Stimulated activated CD8-positive, alpha-beta memory T cell treated with anti-CD3 and anti-CD28 coated beads, Interleukin-7, amount 100 ng/mL, for 48 hours (primary cell): ENCODE measurements around the gene AOPEP.

Experiments
- DNase-seq, 2 donors: peaks; one replicate each; pipeline ENCODE4 v3.0.0-alpha.2; 2020; ENCODE audit warnings: low read depth in 1 of 2; ENCODE audit errors: extremely low read depth in 1 of 2

AOPEP gene

DNA sequence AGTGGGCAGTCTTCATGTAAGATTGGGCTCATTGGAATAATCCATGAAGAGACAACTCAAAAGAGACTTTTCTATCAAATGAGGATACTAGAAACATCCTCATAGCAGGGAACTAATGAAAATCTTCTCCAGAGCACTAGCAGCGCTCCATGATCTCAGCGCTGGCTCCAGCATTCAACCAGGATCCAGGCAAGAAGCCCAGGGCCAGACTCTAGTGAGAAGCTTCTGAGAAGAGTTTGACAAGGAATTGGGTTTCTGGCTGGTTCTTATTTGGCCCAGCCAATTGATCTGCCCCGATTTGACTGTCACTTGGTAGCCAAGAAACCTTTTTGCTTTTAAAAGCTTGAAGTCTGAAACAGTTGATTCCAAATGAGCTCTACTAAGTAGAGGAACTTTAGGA, 60.1 kb downstream of the AOPEP start:
- no peak for DNase-seq

DNA sequence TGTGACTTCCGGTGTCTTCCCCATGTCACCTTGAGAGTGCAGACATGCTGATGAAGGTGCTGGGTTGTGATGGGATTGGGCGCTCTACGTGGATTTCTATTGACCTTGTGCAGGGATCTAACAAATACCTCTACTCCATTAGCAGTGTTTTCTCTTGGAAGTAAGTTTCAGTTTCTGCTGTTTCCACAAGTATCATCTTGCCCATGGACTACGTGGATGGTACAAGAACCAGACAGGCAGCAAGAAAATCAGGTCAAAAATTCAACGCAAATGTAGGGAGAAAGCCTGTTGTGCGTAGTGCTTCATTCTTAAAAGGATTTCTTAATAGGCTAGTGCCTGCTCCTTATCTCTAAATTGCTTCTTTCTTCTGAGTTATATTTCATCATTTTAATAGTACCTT, 60.8 kb downstream of the AOPEP start:
- DNase-seq, result no peak

DNA sequence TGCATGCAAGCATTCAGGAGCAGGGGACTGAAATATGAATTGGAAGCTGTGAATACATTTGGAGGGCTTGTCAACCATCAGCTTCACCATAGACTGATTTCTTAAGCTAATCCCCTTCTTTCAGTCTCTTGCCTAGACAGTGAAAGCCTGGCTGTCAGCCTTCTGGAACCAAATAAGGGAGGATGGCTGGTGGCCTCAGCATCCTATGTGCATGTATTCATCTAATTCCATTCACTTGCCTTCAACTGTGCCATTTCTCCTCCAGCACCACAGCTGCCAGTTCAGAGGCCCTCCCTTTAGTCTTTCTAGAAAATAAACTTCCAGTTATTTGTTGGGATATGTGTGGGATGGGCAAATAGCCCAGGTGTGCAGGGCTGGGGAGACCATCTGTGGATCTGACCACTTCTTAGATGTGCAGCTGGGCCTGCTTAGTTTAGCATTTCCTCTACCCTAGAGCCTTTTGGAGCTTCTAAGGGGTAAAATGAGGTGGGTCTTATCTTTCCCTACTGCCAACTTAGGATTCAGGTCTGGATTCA, 62.1 kb downstream of the AOPEP start:
- DNase-seq, result no peak

DNA sequence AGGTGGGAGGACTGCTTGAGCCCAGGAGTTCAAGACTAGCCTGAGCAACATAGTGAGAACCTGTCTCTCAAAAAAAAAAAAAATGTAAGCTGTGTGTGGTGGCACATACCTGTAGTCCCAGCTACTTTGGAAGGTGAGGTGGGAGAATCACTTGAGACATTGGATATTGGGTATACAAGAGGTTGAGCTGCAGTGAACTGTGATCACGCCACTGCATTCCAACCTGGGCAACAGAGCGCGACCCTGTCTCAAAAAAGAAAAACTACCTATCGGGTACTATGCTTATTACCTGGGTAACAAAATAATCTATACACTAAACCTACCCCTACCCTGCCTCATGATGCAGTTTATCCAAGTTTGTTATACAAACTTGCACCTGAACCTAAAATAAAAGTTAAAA, 64.9 kb downstream of the AOPEP start:
- DNase-seq, result no peak

DNA sequence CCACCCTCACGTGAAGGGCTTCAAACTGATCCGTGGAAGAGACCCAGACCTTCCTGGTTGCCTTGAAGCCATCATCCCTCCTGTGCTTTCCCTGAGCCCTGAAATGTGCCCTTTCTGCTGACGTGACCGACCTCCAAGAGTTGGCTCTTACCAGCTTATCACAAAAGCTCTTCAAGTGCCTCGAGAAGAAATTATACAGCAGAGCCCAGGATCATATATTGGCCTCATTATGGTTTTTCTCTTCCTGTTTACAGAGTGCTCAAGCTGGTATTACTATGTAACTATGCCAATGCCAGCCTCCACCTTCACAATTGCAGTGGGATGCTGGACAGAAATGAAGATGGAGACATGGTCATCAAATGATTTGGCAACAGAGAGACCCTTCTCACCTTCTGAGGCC, 66.0 kb downstream of the AOPEP start:
- no peak for DNase-seq

DNA sequence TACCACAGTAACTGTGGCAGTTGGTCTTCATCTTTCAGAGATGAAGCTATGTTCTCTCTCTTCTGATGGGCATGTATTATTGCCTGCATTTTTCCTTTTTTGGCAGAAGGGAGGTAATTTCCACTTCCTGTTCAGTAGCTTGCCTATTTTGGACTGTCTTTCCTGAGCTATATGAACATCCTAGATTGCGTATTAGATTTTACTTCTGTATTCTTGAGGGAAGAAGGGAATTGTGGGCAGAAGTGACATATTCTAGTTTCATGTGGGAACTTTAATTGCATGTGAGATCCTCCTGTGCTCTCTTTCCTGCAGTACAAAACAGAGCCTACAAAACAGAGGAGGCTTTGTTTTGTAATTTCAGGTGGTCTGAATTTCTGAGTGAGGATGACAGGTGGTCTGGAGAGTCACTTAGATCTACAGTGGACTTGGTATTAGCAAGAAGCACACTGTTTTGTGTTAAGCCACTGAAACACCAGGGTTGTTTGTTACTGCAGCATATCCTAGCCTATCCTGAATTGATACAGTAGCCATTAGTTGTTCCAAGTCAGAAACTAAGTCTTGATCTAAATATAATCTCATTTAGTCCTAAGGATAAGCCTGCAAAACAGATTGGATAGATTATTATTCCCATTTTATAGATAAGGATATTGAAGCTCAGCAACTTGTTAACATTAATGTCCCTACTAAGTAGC, 68.1 kb downstream of the AOPEP start:
- no peak for DNase-seq

DNA sequence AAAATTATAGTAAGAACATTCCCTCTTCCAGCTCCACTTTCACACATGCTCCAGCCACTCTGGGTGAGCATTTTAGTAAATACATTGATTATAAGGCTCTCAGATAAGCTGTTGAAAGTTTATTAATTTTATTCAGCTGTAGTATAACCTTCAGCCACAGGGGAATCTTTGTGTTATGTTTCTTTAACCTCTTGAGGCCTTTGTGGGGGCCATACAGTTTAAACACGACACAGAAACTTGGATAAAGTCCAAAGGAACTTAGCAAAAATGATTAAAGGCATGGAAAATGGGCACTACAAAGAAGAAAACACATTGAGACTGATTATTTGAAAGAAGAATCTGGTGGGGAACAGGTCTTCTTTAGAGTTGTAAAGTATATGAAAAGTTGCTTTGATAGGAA, 70.2 kb downstream of the AOPEP start:
- no peak for DNase-seq

DNA sequence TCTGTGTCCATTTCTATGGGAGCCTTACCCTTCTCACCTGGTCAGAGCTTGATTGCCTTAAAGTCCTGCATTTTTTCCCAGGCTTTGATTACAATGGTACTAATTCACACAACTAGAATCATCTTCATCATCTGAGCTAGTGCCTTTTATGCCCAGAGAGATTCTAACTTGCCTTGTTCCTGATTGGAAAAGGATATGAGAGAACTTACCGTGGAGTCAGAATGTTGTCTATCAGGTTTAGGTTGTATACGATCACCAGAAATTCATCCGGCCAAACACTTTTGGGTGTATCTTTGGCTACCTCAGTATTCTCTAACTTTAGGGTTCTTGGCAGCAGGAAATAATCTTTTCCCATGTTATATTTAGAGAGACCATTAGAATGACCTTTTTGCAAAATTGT, 71.7 kb downstream of the AOPEP start:
- DNase-seq, result no peak

DNA sequence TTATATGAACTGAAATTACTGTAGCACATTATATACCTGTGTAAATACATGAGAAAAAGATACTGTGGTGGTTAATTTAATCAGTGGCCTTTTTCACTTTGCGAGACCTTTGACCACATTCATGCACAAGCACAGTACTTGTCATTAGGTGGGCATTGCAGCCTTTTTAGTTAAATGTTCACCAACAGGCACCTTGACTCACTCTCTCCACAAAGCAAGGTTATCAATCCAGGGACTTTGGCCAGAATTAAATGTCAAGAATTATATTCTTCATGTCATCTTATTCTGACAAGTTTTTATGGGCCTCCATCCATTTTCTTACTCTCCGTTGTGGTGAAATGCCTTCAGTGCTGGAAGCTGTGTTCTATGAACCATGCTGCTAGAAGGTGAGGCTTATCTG, 72.2 kb downstream of the AOPEP start:
- DNase-seq, result no peak

DNA sequence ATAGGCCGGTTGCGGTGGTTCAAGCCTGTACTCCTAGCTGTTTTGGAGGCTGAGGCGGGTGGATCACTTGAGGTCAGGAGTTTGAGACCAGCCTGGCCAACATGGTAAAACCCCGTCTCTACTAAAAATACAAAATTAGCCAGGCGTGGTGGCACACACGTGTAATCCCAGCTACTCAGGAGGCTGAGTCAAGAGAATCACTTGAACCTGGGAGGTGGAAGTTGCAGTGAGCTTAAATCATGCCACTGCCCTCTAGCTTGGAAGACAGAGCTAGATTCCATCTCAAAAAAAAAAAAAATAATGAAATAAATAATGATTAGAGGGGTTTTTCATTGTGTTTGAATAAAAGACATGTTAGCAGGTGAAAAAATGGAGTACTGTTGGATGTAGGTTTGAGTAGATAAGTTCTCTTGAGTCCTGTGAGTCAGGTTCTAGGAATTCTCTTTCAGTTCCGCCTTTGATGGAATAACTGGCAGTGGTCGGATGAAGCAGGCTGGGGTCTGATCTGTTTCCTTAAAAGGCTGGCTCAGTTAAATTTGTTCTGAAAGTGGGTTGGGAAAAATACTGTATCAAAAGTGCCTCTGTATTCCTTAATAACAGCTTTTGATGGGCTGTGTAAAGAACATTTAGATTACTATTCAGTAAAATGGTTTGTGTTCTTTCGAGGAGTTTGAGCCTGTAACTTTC, 73.2 kb downstream of the AOPEP start:
- DNase-seq, result no peak

DNA sequence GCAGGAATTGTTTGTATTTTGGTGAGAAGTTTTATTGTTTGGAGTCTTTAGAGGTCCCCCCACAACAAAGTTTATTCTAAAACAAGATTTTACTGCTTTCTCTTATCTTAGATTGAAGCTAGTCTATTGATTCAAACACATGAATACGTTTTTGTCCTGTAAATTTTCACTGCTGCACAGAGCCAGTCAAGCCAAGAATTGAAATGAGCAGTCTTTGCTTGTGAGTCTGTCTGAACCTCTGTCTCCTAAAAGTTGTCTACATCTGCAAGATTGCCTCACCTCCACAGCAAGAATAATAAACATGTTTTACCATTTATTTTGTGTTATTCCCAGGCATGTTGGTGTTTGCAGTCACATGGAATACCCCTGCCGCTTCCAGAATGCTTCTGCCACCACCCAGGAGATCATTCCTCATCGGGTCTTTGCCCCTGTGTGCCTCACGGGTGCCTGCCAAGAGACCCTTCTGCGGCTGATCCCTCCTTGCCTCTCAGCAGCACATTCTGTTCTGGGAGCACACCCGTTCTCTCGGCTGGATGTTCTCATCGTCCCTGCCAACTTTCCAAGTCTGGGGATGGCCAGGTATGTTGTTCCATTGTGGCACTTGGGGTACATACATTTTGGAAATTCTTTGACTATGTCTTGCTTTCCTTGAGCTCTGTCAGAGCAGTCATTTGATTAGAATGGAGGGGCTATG, 74.1 kb downstream of the AOPEP start:
- no peak for DNase-seq

DNA sequence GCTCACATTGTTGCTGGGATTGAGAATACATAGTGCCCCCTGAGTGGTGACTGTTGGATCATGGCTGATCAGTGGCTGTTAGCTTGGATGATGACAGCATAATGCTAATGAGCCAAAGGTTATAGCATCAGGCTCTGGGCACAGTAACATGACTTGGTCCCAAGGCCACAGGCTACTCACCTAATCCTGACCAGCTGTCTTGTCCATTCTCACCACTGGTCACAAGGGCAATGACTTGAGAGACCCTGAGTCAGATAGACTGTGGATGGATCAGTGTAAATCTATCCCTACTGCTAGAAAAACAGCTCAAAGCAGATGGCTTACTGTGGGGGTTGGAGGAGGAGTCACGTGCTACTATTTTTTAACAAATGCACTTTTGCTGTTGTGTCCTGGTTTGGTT, 74.7 kb downstream of the AOPEP start:
- no peak for DNase-seq

DNA sequence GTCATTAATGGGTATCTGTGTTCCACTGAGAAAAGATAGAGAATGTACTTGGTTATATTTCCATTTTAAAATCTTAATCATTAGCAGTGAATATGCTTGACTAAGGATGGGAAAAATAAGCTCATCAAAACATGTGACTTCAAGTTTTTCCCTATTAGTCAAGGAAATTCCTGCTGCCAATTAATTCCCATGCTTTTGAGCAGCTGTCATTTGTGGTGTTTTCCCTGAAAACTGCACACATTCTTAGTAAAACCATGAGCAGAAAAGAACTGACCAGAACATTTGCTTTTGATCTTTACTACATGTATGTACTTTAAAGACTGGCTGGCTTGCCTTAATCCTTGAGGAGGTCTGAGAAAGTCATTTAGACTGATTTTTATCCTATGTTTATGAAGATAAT, 75.2 kb downstream of the AOPEP start:
- no peak for DNase-seq

DNA sequence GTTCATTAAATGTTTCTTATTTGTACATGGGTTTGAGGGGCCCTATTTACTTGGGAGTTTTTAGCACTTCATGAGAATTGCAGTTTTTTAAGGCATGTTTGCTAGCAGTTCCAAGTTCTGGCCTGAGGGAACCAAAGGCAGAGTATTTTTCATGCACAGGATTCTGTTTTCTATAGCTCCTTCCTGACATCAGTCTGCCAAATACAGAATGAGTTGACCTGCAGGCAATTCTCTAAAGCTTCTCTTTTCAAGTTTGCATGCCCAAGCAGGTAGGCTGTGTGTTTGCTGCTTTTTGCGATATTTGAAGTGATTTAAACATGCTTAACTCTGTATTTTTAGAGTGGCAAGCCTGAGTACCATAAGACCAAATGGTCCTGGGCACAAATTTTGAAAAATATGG, 75.8 kb downstream of the AOPEP start:
- no peak for DNase-seq

DNA sequence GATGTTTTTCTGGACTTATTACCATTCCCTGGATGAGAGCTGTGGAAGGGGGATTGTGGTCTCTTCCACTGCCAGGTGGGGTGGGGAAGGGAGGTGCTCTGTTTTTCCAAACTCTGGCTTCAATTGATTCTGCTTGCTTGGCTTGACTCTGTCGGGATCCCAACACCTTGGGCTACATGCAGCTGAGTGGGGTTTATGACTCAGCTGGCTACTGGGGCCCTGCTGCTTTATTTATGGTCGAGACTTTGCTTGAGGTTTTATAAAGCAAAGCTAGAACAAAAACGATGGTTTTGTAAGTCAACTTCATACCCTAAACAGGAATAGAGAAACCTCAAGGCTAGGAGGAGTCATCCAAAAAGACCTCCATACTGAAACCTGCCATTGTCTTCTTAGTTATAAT, 76.3 kb downstream of the AOPEP start:
- DNase-seq, result peak; percentile 33 to 43

DNA sequence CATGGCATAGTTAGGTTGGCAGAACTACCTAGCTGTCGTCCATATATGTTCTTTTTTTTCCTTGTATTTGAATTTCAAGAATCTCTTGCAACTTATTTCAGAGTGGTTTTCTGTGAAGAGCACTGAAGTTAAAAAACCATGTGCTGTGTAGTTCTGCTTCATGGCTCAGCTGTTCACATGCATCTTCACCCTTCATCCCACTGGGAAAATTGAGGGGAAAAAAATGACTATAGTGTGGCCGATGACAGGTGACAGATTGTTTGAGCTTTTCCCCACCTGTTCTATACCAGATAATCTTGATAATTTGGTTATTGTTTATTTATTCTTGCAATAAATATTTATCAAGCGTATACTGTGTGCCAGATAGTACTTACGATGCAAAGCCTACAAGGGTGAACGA, 77.8 kb downstream of the AOPEP start:
- DNase-seq, result no peak

DNA sequence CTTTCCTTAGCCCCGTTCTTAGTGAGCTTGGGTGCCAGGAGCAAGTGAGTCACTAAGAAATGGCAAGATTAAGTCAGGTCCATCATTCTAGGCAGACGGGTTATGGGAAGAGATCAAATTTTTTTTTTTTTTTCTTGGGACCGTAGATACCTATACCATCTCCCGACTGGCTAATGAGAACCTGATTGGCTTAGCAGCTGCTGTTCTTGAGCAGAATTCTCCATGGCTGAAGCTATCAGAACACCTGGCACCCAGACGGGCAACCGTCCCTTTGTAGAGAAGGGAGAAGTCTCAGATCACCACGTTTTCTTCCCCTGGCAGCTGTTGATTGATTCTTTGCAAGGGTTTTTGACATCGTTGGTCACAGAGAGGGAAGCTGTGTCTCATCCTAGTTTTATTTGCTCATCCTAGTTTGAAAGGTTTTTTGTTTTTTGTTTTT, 78.6 kb downstream of the AOPEP start:
- no peak for DNase-seq

DNA sequence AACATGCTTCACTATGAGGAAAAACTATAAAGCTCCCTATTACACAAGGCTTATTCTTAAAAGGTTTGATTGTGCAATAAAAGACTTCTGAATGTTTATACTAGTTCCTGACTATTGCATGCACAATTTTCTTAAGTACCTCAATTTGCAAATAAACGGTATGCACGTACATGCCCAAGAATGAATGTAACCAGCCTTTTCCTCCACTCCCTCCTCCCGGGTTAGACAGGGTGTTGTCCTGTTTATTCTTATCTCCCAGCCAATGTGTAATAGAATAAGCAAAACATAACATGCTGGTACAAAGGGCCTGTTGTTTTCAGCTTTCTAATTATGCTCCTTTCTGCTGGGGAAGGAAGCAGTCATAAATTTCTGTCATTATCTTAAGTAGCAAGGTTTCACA, 79.1 kb downstream of the AOPEP start:
- DNase-seq, result no peak

DNA sequence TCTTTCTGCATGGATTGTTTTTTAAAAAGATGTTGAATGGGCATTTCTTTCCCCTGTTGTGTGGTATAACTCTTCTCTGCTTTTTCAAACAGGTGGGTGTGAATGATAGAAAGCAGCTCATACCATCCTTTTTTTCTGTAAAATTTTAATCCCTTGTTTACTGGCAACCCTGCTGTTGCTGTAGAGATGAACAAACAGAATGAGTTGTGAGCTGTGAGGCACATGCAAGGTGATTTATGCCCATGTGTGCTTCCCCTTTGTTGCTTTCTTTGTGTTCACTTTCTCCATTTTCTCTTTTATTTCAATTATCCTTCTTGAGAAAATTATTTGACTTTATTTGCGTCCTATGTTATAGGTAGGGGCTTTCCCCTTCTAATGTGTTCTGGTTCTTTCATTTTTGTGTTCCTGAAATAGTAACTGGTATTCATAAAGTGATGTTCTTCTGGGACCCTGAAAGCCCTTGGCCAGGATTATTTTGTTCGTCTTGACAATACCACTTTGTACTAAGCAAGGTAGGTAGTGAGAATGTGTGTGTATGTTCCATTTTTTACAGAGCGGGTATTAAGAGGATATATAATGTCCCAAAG, 79.9 kb downstream of the AOPEP start:
- no peak for DNase-seq

DNA sequence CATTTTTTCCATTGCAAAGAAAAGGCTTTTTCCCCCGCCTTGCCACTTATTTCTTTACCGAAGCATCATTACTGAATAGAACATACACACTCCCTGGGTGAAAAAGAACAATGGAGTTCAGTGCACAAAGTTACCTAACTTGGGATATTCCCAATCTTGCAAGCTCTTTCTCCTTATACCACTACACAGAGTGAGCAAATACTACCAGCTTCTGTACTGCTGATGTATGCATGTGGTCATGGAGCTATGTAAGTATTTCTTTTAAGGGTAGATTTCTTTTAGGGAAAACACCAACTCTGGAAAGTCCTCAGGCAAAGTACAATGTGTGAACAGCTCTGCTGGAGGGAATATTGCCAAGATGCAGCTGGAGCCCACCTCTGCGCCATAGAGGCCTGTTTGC, 81.1 kb downstream of the AOPEP start:
- no peak for DNase-seq

DNA sequence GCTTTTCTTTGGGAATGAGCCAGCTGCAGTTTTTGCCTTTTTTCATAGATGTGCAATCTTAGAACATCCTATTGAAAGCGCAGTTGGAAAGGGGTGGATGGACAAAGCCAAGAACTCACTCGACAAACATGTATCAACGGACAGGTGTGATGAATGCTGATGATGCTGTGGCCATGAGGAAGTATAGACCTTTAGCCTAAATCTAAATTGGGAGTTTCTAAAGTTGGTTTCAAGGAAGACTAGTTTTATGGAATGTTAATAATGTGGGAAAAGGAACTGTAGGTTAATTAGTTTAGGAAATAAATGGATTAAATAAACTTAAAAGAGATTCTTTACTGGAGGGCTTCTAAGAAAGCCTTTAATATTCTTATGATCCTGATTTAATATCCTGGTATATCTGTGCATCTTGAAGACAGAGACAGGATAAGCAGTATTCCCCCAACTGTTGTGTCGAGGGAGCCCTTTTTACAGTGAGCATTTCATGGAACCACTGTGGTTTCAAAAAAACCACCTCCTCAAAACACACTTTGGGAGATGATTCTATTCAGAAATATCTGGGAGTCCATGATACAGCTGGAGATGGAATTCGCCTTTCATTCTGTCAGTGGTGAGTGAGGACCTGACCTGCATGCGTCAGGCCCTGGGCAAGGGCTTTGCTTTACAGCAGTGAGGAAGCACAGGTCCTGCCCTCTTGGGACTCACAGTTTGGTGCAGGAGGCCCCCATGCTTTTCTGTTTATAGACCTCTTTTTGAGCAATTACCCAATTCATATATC, 82.6 kb downstream of the AOPEP start:
- DNase-seq, result no peak
